Right atrium auricular region (tissue), 2 donors: ENCODE measurements around the gene JARID2. TPM values are rescaled to one million over a fixed set of nuclear protein-coding genes. Genes with fewer than 3 reads are reported as not detected.

Experiments
- DNase-seq: peaks from one replicate; pipeline ENCODE4 v3.0.0-alpha.2; 2019; ENCODE audit warnings: low spot score
- H3K27ac ChIP-seq, 2 donors: fragments of 200-600 bp; sonication (generic); 1 replicate in 1 of 2; 2 replicates in 1 of 2; pipeline ENCODE4 v1.5.1; 2016 to 2019
- H3K27me3 ChIP-seq, 2 donors: fragments of 200-600 bp; sonication (generic); one replicate each; pipeline versions ENCODE4 v1.5.1 to v1.6.0; 2017 to 2019
- H3K36me3 ChIP-seq: fragments of 200-600 bp; sonication (generic); one replicate; pipeline ENCODE4 v1.5.1; 2016
- H3K4me1 ChIP-seq, 2 donors: fragments of 200-600 bp; sonication (generic); one replicate each; pipeline versions ENCODE4 v1.5.1 to v1.6.0; 2017 to 2019
- H3K4me3 ChIP-seq, 2 donors: fragments of 200-600 bp; sonication (generic); 1 replicate in 1 of 2; 2 replicates in 1 of 2; pipeline ENCODE4 v1.5.1; 2017 to 2019; ENCODE audit warnings: mild to moderate bottlenecking in 1 of 2, moderate library complexity in 1 of 2
- H3K9me3 ChIP-seq, 2 donors: fragments of 200-600 bp; sonication (generic); one replicate each; pipeline ENCODE4 v1.5.1; 2019
- total RNA-seq, 2 donors: library from RNA; depleted of rRNA; stranded (reverse); fragments of >200 nt; gene quantifications; one replicate each; pipeline ENCODE4 v1.1.0, GENCODE V29; 2016
- TF ChIP-seq, protein P1 (sequence below), 2 donors: fragments of 200-600 bp; sonication (generic); IDR thresholded peaks; one replicate each; pipeline ENCODE4 v1.5.1; 2019; ENCODE audit warnings: antibody characterized with exemption in 2 of 2

The JARID2 gene
- total RNA-seq, 2 donors from 2014 or later = 6.5 to 6.7 TPM

DNA sequence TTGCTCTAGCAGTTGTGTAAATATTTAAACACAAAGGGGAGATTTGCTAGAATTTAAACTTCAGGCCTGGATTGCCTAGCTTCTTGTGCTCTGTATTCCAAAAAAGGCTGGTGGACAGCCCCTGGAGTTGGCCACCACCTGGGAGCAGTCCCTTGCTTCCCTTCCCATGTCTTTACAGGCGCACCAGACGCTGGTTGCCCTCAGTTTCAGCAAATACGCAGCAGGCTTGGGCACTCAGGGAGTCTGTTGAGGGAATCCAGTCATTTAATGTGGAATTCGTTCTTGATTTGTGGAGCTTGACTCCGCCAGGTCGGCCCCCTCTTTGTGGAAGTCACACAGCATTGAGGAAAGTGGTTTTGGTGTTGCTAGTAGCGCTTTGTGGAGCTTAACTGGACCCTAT, 260.2 kb downstream of the JARID2 start:
- H3K27ac ChIP-seq = peak overlapping the region; percentile 87 to 88
- TF ChIP-seq, protein P1, sequence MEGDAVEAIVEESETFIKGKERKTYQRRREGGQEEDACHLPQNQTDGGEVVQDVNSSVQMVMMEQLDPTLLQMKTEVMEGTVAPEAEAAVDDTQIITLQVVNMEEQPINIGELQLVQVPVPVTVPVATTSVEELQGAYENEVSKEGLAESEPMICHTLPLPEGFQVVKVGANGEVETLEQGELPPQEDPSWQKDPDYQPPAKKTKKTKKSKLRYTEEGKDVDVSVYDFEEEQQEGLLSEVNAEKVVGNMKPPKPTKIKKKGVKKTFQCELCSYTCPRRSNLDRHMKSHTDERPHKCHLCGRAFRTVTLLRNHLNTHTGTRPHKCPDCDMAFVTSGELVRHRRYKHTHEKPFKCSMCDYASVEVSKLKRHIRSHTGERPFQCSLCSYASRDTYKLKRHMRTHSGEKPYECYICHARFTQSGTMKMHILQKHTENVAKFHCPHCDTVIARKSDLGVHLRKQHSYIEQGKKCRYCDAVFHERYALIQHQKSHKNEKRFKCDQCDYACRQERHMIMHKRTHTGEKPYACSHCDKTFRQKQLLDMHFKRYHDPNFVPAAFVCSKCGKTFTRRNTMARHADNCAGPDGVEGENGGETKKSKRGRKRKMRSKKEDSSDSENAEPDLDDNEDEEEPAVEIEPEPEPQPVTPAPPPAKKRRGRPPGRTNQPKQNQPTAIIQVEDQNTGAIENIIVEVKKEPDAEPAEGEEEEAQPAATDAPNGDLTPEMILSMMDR (IDR thresholded peaks at IDR 0.05) = no peak
- H3K4me3 ChIP-seq = no peak overlapping the region
- no peaks in the 10 kb centered on the region for H3K27me3 ChIP-seq
- H3K9me3 ChIP-seq = no peaks in the 10 kb centered on the region
- peaks cover 0 to 62% of the 10 kb centered on the region in 2 donors for H3K4me1 ChIP-seq
- DNase-seq = no peak
- H3K36me3 ChIP-seq = peaks cover 19% of the 10 kb centered on the region

DNA sequence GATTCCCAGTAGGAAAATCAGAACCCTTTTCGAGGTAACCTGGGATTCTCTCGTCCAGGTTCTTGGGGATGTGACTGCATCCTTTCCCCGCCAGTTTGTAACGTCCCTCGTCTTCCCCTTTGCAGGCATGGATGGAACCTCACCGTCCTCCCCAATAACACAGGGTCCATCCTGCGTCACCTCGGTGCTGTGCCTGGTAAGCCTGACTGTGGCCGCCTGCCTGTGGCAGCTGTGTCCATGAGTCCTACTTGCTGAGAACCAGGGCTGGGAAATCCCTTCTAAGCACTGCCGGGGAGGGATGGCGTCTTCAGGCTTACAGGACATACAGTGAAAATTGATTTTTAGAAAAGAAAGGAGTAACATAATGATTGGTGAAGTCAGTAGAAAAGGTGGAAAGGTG, 261.4 kb downstream of the JARID2 start:
- peaks cover 16% of the 10 kb centered on the region for H3K36me3 ChIP-seq
- no peak overlapping the region for H3K4me3 ChIP-seq
- no peaks in the 10 kb centered on the region for H3K9me3 ChIP-seq
- no peak for DNase-seq
- peaks cover 0 to 63% of the 10 kb centered on the region in 2 donors for H3K4me1 ChIP-seq
- H3K27ac ChIP-seq = no peak overlapping the region
- TF ChIP-seq, protein P1 (IDR thresholded peaks at IDR 0.05) = no peak
- H3K27me3 ChIP-seq = no peaks in the 10 kb centered on the region

DNA sequence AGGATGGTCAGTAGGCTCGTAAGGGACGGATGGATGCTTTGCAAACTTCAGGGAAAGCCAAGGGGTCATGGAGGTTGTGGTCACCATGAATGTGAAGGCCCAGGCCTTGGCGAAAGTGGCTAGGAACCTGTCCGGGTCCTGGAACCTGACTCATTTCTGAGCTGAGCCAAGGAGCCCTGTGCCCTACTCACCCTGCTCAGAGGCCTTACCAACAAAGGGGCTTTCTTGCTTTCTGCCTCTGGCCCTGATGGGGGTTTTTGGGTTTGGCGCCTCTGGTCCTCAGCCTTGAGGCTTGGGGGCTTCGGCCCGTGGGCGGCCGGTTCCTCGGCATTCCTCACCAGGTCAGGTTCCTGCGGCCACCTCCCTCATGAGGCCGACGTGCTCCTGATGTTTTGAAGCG, 261.9 kb downstream of the JARID2 start:
- no peak for DNase-seq
- Histone ChIP-seq H3K36me3 (peaks cover 18% of the 10 kb centered on the region), H3K4me1 (peaks cover 0 to 58% of the 10 kb centered on the region in 2 donors), H3K9me3 (no peaks in the 10 kb centered on the region), H3K4me3 (no peak overlapping the region), H3K27ac (peak overlapping the region in 1 of 2 donors; percentile 13), H3K27me3 (no peaks in the 10 kb centered on the region)
- TF ChIP-seq, protein P1 (IDR thresholded peaks at IDR 0.05) = no peak

DNA sequence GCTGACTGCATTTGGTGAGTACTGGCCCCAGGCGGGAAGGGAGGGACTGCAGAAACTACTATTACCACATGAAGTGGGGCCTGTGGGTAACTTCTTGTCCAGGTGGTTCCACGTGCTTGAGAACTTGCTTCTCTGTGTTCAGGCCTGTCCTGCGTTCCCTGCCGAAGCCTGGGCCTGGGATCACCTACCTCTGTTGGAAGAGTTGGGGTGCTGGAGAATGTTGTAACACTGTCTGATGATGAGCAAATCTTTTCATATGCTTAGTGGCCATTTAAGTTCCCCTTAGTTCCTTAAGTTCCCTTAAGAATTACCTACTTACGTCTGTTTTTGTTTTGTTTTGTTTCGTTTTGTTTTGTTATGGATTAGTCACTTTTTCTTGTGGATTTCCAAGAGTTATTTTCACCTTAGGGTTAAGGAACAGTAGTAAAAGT, 262.6 kb downstream of the JARID2 start:
- no peak for DNase-seq
- Histone ChIP-seq H3K27me3 (no peaks in the 10 kb centered on the region), H3K4me1 (peaks cover 0 to 51% of the 10 kb centered on the region in 2 donors), H3K9me3 (no peaks in the 10 kb centered on the region), H3K27ac (no peak overlapping the region), H3K36me3 (peaks cover 25% of the 10 kb centered on the region), H3K4me3 (no peak overlapping the region)
- TF ChIP-seq, protein P1 (IDR thresholded peaks at IDR 0.05) = no peak

DNA sequence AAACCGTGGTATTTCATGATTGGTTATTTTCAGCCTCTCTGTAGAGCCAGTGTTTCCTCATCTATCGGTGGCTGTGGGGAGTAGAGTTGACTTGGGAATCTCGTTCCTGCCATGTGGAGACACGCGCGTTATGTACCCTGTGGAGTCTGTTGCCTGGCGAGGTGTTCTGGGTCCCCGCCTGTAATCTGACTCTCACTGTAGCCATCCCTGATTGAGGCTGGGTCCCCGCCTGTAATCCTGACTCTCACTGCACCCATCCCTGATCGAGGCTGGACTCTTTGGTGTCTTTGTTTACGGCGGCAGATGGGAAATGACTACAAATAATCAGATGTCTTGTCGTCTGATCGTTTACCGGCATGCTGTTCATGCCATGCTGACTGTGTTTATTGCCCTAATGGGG, 263.1 kb downstream of the JARID2 start:
- no peak for DNase-seq
- no peaks in the 10 kb centered on the region for H3K27me3 ChIP-seq
- TF ChIP-seq, protein P1 (IDR thresholded peaks at IDR 0.05) = no peak
- peaks cover 29% of the 10 kb centered on the region for H3K36me3 ChIP-seq
- H3K4me3 ChIP-seq = no peak overlapping the region
- H3K27ac ChIP-seq = no peak overlapping the region
- peaks cover 0 to 46% of the 10 kb centered on the region in 2 donors for H3K4me1 ChIP-seq
- no peaks in the 10 kb centered on the region for H3K9me3 ChIP-seq

DNA sequence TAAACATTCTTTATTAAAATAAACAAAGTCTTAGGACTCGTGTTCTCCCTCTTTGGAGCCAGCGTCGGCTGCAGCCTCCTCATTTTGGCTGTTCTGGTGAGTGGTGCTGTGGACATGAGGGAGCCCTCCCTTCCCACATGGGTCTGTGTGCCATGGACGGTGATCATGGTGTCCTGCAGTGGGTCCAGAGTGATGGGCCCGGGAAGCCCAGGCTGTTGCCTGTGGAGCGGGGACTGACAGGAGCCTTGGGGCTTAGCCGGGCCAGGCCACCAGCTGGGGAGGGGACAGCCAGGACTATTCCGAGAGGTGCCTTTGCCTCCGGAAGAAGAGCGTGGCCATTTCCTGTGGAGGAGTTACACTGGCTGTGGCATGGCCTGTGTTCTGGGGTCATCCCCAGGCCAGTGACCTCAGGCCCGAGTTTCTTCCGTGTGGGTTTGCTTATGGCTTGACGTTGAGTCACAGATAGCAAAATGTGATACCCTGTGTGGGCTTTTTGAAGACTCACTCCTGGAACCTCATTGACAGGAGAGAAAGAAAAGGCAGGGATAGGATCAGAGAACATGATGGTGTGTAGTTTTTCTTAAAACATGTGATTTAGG, 263.6 kb downstream of the JARID2 start:
- TF ChIP-seq, protein P1 (IDR thresholded peaks at IDR 0.05) = no peak
- no peak overlapping the region for H3K4me3 ChIP-seq
- peaks cover 29% of the 10 kb centered on the region for H3K36me3 ChIP-seq
- peaks cover 0 to 41% of the 10 kb centered on the region in 2 donors for H3K4me1 ChIP-seq
- H3K9me3 ChIP-seq = no peaks in the 10 kb centered on the region
- H3K27ac ChIP-seq = no peak overlapping the region
- no peaks in the 10 kb centered on the region for H3K27me3 ChIP-seq
- no peak for DNase-seq
